Fibroblast of lung (primary cell): ENCODE measurements around the gene CLASP1. TPM values are rescaled to one million over a fixed set of nuclear protein-coding genes. Genes with fewer than 3 reads are reported as not detected.

ENCODE experiments used
- DNase-seq, 2 donors: peaks; one replicate each; pipeline versions ENCODE4 v3.0.0 to v3.0.0-alpha.2; 2010; ENCODE audit warnings: low read depth in 2 of 2
- H2AFZ ChIP-seq: 2 replicates; pipeline ENCODE4 v1.5.1; 2012; ENCODE audit warnings: low read length, control low read depth, inconsistent platforms
- H3K27ac ChIP-seq: 2 replicates; pipeline ENCODE4 v1.5.1; 2011; ENCODE audit warnings: low read length, control low read depth; ENCODE audit not compliant: insufficient read depth
- H3K27me3 ChIP-seq: 2 replicates; pipeline ENCODE4 v1.5.1; 2011; ENCODE audit warnings: mild to moderate bottlenecking, low read length; ENCODE audit not compliant: control insufficient read depth, insufficient read depth
- H3K36me3 ChIP-seq: 2 replicates; pipeline ENCODE4 v1.5.1; 2011; ENCODE audit warnings: low read length; ENCODE audit not compliant: control insufficient read depth, insufficient read depth
- H3K4me1 ChIP-seq: 2 replicates; pipeline ENCODE4 v1.5.1; 2011; ENCODE audit warnings: low read length; ENCODE audit not compliant: control insufficient read depth, insufficient read depth; ENCODE audit errors: extremely low read depth
- H3K4me2 ChIP-seq: 2 replicates; pipeline ENCODE4 v1.5.1; 2011; ENCODE audit warnings: low read length, control low read depth; ENCODE audit not compliant: insufficient read depth; ENCODE audit errors: extremely low read depth
- H3K4me3 ChIP-seq, 4 experiments: fragments of 200-600 bp in 1 of 4; sonication (generic) in 1 of 4; replicated peaks in 1 of 4; 2 replicates each; pipeline ENCODE4 v1.5.1; 2011 to 2016; ENCODE audit warnings: low read length in 4 of 4, low read depth in 3 of 4, mild to moderate bottlenecking in 3 of 4, control low read depth in 2 of 4, inconsistent platforms in 1 of 4, mixed read lengths in 1 of 4; ENCODE audit not compliant: insufficient read depth in 1 of 4; ENCODE audit errors: control extremely low read depth in 1 of 4
- H3K79me2 ChIP-seq: 2 replicates; pipeline ENCODE4 v1.5.1; 2012; ENCODE audit warnings: mild to moderate bottlenecking, low read length, inconsistent platforms; ENCODE audit not compliant: control insufficient read depth, insufficient read depth
- H3K9ac ChIP-seq: 2 replicates; pipeline ENCODE4 v1.5.1; 2011; ENCODE audit warnings: mild to moderate bottlenecking, low read length, control low read depth; ENCODE audit not compliant: insufficient read depth
- H3K9me3 ChIP-seq: 2 replicates; pipeline ENCODE4 v1.5.1; 2012; ENCODE audit warnings: low read depth, low read length; ENCODE audit not compliant: control insufficient read depth, insufficient read depth
- H4K20me1 ChIP-seq: 2 replicates; pipeline ENCODE4 v1.5.1; 2011; ENCODE audit warnings: low read length; ENCODE audit not compliant: control insufficient read depth, insufficient read depth; ENCODE audit errors: extremely low read depth
- CTCF ChIP-seq, 2 donors: IDR thresholded peaks in 1 of 2; conservative IDR thresholded peaks in 1 of 2; 1 replicate in 1 of 2; 2 replicates in 1 of 2; pipeline ENCODE4 v1.5.1; 2011 to 2012; ENCODE audit warnings: low read length in 2 of 2, control low read depth in 1 of 2, inconsistent platforms in 1 of 2, low read depth in 1 of 2, mild to moderate bottlenecking in 1 of 2
- EZH2 ChIP-seq: IDR thresholded peaks from 2 replicates; pipeline ENCODE4 v1.5.1; 2012; ENCODE audit warnings: low read length, control low read depth, mild to moderate bottlenecking; ENCODE audit errors: missing control alignments
- polyA plus RNA-seq, 2 donors: library from polyadenylated mRNA; depleted of rRNA in 1 of 2; stranded (reverse) in 1 of 2; unstranded in 1 of 2; fragments of >200 nt; gene quantifications; 2 replicates each; pipeline ENCODE4 v1.2.1, GENCODE V29; 2011 to 2012; ENCODE audit warnings: missing spikeins in 1 of 2
- total RNA-seq: library from RNA; depleted of rRNA; stranded (reverse); fragments of >200 nt; gene quantifications from 2 replicates; pipeline ENCODE4 v1.2.1, GENCODE V29; 2014

The CLASP1 gene
- total and polyA plus RNA-seq, 2 donors (not counting 1 experiment from before 2014, with no cell fraction given), result 6.0 to 48.4 TPM

GRCh38 chr2:121541495-121541894, 107.8 kb downstream of the CLASP1 start:
- DNase-seq, result no peak
- Histone ChIP-seq H3K79me2 (peaks cover 10% of the 10 kb centered on the region), H3K9ac (no peak overlapping the region), H3K27me3 (no peaks in the 10 kb centered on the region), H3K4me3 (no peak overlapping the region), H3K9me3 (no peaks in the 10 kb centered on the region), H3K36me3 (no peaks in the 10 kb centered on the region), H4K20me1 (no peaks in the 10 kb centered on the region), H3K4me1 (no peaks in the 10 kb centered on the region), H3K4me2 (no peak overlapping the region), H2AFZ (no peak overlapping the region), H3K27ac (no peak overlapping the region)
- TF ChIP-seq CTCF (conservative IDR thresholded peaks at IDR 0.05 in 1 of 2, IDR thresholded peaks at IDR 0.05 in 1 of 2; ENCODE audit: low read depth in 1 of 2, low read length in 2 of 2), result no peak
- no peak for TF ChIP-seq EZH2

- no peaks in the 10 kb centered on the region for H3K9me3 ChIP-seq
- no peaks in the 10 kb centered on the region for H3K36me3 ChIP-seq
- H2AFZ ChIP-seq, result no peak overlapping the region
- no peaks in the 10 kb centered on the region for H3K27me3 ChIP-seq
- TF ChIP-seq EZH2, result no peak
- no peak for TF ChIP-seq CTCF (conservative IDR thresholded peaks at IDR 0.05 in 1 of 2, IDR thresholded peaks at IDR 0.05 in 1 of 2; ENCODE audit: low read depth in 1 of 2, low read length in 2 of 2)
- H3K9ac ChIP-seq, result no peak overlapping the region
- peak in 1 of 2 donors; percentile 20 for DNase-seq
- peak overlapping the region; percentile 29 for H3K4me2 ChIP-seq
- no peak overlapping the region for H3K4me3 ChIP-seq
- H3K27ac ChIP-seq, result no peak overlapping the region
- no peaks in the 10 kb centered on the region for H3K4me1 ChIP-seq
- H3K79me2 ChIP-seq, result peaks cover 10% of the 10 kb centered on the region
- H4K20me1 ChIP-seq, result no peaks in the 10 kb centered on the region
Measured at GRCh38 chr2:121539750-121540469, 109.4 kb downstream of the CLASP1 start.

- H3K9ac ChIP-seq, result no peak overlapping the region
- H3K36me3 ChIP-seq, result no peaks in the 10 kb centered on the region
- TF ChIP-seq EZH2, result no peak
- no peak for TF ChIP-seq CTCF (conservative IDR thresholded peaks at IDR 0.05 in 1 of 2, IDR thresholded peaks at IDR 0.05 in 1 of 2; ENCODE audit: low read depth in 1 of 2, low read length in 2 of 2)
- no peaks in the 10 kb centered on the region for H3K27me3 ChIP-seq
- no peak overlapping the region for H2AFZ ChIP-seq
- no peak overlapping the region for H3K4me2 ChIP-seq
- no peak overlapping the region for H3K4me3 ChIP-seq
- H3K9me3 ChIP-seq, result no peaks in the 10 kb centered on the region
- H4K20me1 ChIP-seq, result no peaks in the 10 kb centered on the region
- peaks cover 12% of the 10 kb centered on the region for H3K79me2 ChIP-seq
- no peak overlapping the region for H3K27ac ChIP-seq
- H3K4me1 ChIP-seq, result no peaks in the 10 kb centered on the region
- no peak for DNase-seq
Measured at GRCh38 chr2:121536850-121537557, 112.3 kb downstream of the CLASP1 start.
